Fibroblast of lung (primary cell): Measurements from ENCODE around the gene ZBTB11.

Source experiments
- CTCF ChIP-seq, 2 donors: IDR thresholded peaks in 1 of 2; conservative IDR thresholded peaks in 1 of 2; 1 replicate in 1 of 2; 2 replicates in 1 of 2; pipeline ENCODE4 v1.5.1; 2011 to 2012; ENCODE audit warnings: low read length in 2 of 2, control low read depth in 1 of 2, inconsistent platforms in 1 of 2, low read depth in 1 of 2, mild to moderate bottlenecking in 1 of 2
- EZH2 ChIP-seq: IDR thresholded peaks from 2 replicates; pipeline ENCODE4 v1.5.1; 2012; ENCODE audit warnings: low read length, control low read depth, mild to moderate bottlenecking; ENCODE audit errors: missing control alignments

- TF ChIP-seq CTCF (conservative IDR thresholded peaks at IDR 0.05 in 1 of 2, IDR thresholded peaks at IDR 0.05 in 1 of 2; ENCODE audit: low read depth in 1 of 2, low read length in 2 of 2) (no peak), EZH2 (no peak)
These were observed 51.1 kb downstream of the ZBTB11 start for GRCh38 chr3:101625879-101626278.
